H1 (cell line): ENCODE measurements around the gene ELSPBP1. TPM values are rescaled to one million over a fixed set of nuclear protein-coding genes. Genes with fewer than 3 reads are reported as not detected.

ENCODE experiments used
- CTCF ChIA-PET: fragments of 300-600 bp; sonication (Branson Sonifier 250); formaldehyde crosslinking; loops from one replicate; lab custom pipeline; 2021; ENCODE audit not compliant: partially characterized antibody; lab: Charles Lee
- POLR2A ChIA-PET: fragments of 300-600 bp; sonication (Branson Sonifier 250); formaldehyde crosslinking; loops from one replicate; lab custom pipeline; 2021; ENCODE audit warnings: inconsistent platforms; ENCODE audit not compliant: partially characterized antibody; lab: Charles Lee
- DNase-seq, 2 experiments: peaks; one replicate each; pipeline versions ENCODE4 v3.0.0 to v3.0.0-alpha.2; 2010 to 2022; ENCODE audit warnings: low spot score in 2 of 2, low read depth in 1 of 2, mixed read lengths in 1 of 2
- FAIRE-seq: peaks from 2 replicates; lab custom pipeline; 2011; peaks lifted over from hg19 to GRCh38; lab: Jason Lieb, UNC
- H2AFZ ChIP-seq: 2 replicates; pipeline ENCODE4 v1.8.1; 2012; ENCODE audit warnings: low read length, inconsistent platforms
- H2AK5ac ChIP-seq: 2 replicates; pipeline ENCODE4 v1.6.1; 2013; ENCODE audit warnings: low read depth, low read length
- H2BK120ac ChIP-seq: replicated peaks from 2 replicates; pipeline ENCODE3; 2013; ENCODE audit warnings: low read depth, low read length, inconsistent platforms
- H2BK12ac ChIP-seq: 2 replicates; pipeline ENCODE4 v1.6.1; 2013; ENCODE audit warnings: low read depth, low read length
- H2BK15ac ChIP-seq: 2 replicates; pipeline ENCODE4 v1.6.1; 2013; ENCODE audit warnings: low read length
- H2BK20ac ChIP-seq: 2 replicates; pipeline ENCODE4 v1.6.1; 2013; ENCODE audit warnings: low read length
- H2BK5ac ChIP-seq: 2 replicates; pipeline ENCODE4 v1.6.1; 2013; ENCODE audit warnings: low read depth, low read length
- H3K14ac ChIP-seq: 2 replicates; pipeline ENCODE4 v1.6.1; 2013; ENCODE audit warnings: inconsistent platforms; ENCODE audit not compliant: insufficient read length
- H3K18ac ChIP-seq: 2 replicates; pipeline ENCODE4 v1.6.1; 2013; ENCODE audit warnings: low read length; ENCODE audit errors: extremely low read depth
- H3K23ac ChIP-seq: 2 replicates; pipeline ENCODE4 v1.6.1; 2013; ENCODE audit warnings: inconsistent platforms; ENCODE audit not compliant: insufficient read length
- H3K23me2 ChIP-seq: 2 replicates; pipeline ENCODE4 v1.6.1; 2013; ENCODE audit warnings: low read depth, low read length
- H3K27ac ChIP-seq: 2 replicates; pipeline ENCODE4 v1.6.1; 2011; ENCODE audit warnings: low read depth, low read length, inconsistent platforms
- H3K27me3 ChIP-seq, 4 experiments: replicated peaks in 1 of 4; 1 replicate in 1 of 4; 2 replicates in 3 of 4; pipeline versions ENCODE4 v1.6.1 to v1.8.1; 2011 to 2013; ENCODE audit warnings: low read length in 3 of 4, mild to moderate bottlenecking in 3 of 4, inconsistent platforms in 2 of 4, mixed read lengths in 2 of 4, moderate library complexity in 1 of 4; ENCODE audit not compliant: control insufficient read depth in 3 of 4, insufficient read depth in 3 of 4; ENCODE audit errors: extremely low read depth in 1 of 4
- H3K36me3 ChIP-seq, 4 experiments: 2 replicates each; pipeline versions ENCODE4 v1.6.1 to v1.8.1; 2011 to 2013; ENCODE audit warnings: mild to moderate bottlenecking in 4 of 4, low read length in 3 of 4, moderate library complexity in 2 of 4, control low read depth in 1 of 4, inconsistent platforms in 1 of 4; ENCODE audit not compliant: insufficient read depth in 4 of 4, control insufficient read depth in 2 of 4
- H3K4ac ChIP-seq: replicated peaks from 2 replicates; pipeline ENCODE3; 2013; ENCODE audit warnings: low read length, low read depth, mixed read lengths, inconsistent platforms; ENCODE audit not compliant: insufficient read length
- H3K4me1 ChIP-seq, 4 experiments: replicated peaks in 1 of 4; 1 replicate in 1 of 4; 2 replicates in 3 of 4; pipeline versions ENCODE4 v1.6.1 to v1.8.1; 2011 to 2013; ENCODE audit warnings: low read length in 3 of 4, inconsistent platforms in 2 of 4, mixed read lengths in 1 of 4; ENCODE audit not compliant: insufficient read depth in 4 of 4, control insufficient read depth in 3 of 4
- H3K4me2 ChIP-seq, 2 experiments: 2 replicates each; pipeline versions ENCODE4 v1.6.1 to v1.8.1; 2011 to 2013; ENCODE audit warnings: low read depth in 2 of 2, low read length in 2 of 2, control low read depth in 1 of 2, inconsistent platforms in 1 of 2, mild to moderate bottlenecking in 1 of 2; ENCODE audit not compliant: insufficient read depth in 1 of 2
- H3K4me3 ChIP-seq, 4 experiments: fragments of 200-600, 300-600 bp in 1 of 4; sonication (generic), shearing (Covaris generic), sonication (Bioruptor Twin) in 1 of 4; 2 replicates each; pipeline versions ENCODE4 v1.5.1 to v1.8.1; 2011 to 2016; ENCODE audit warnings: low read length in 4 of 4, low read depth in 3 of 4, control low read depth in 2 of 4, inconsistent platforms in 2 of 4, mild to moderate bottlenecking in 2 of 4, mixed read lengths in 1 of 4, moderate library complexity in 1 of 4; ENCODE audit not compliant: insufficient read depth in 2 of 4; ENCODE audit errors: extremely low read depth in 1 of 4
- H3K56ac ChIP-seq: replicated peaks from 2 replicates; pipeline ENCODE3; 2013; ENCODE audit warnings: low read depth, mild to moderate bottlenecking, mixed read lengths, low read length, inconsistent platforms; ENCODE audit not compliant: insufficient read length
- H3K79me1 ChIP-seq: 2 replicates; pipeline ENCODE4 v1.6.1; 2013; ENCODE audit warnings: low read depth, low read length, control low read depth
- H3K79me2 ChIP-seq, 2 experiments: 2 replicates each; pipeline versions ENCODE4 v1.6.1 to v1.8.1; 2012 to 2013; ENCODE audit warnings: low read length in 2 of 2, mild to moderate bottlenecking in 2 of 2, inconsistent platforms in 1 of 2; ENCODE audit not compliant: insufficient read depth in 2 of 2, control insufficient read depth in 1 of 2
- H3K9ac ChIP-seq, 4 experiments: replicated peaks in 1 of 4; 1 replicate in 1 of 4; 2 replicates in 3 of 4; pipeline versions ENCODE4 v1.6.1 to v1.8.1; 2011 to 2013; ENCODE audit warnings: low read depth in 3 of 4, low read length in 3 of 4, control low read depth in 2 of 4, mild to moderate bottlenecking in 2 of 4, moderate library complexity in 2 of 4, inconsistent platforms in 1 of 4; ENCODE audit errors: extremely low read depth in 1 of 4
- H3K9me3 ChIP-seq, 2 experiments: 2 replicates each; pipeline versions ENCODE4 v1.6.1 to v1.8.1; 2012 to 2013; ENCODE audit warnings: mild to moderate bottlenecking in 2 of 2, moderate library complexity in 2 of 2, control low read depth in 1 of 2, inconsistent platforms in 1 of 2, low read depth in 1 of 2, low read length in 1 of 2, mixed read lengths in 1 of 2; ENCODE audit not compliant: insufficient read depth in 2 of 2
- H4K20me1 ChIP-seq, 2 experiments: replicated peaks in 1 of 2; 2 replicates each; pipeline versions ENCODE3 to v1.8.1; 2011 to 2013; ENCODE audit warnings: inconsistent platforms in 2 of 2, low read length in 2 of 2, mild to moderate bottlenecking in 1 of 2; ENCODE audit not compliant: insufficient read depth in 2 of 2, control insufficient read depth in 1 of 2
- H4K5ac ChIP-seq: 2 replicates; pipeline ENCODE4 v1.6.1; 2013; ENCODE audit warnings: low read length, low read depth, mixed read lengths, inconsistent platforms; ENCODE audit not compliant: insufficient read length
- H4K8ac ChIP-seq: 2 replicates; pipeline ENCODE4 v1.8.0; 2013; ENCODE audit warnings: mild to moderate bottlenecking, moderate library complexity, low read length, inconsistent platforms; ENCODE audit not compliant: insufficient read depth; ENCODE audit errors: extremely low read depth
- H4K91ac ChIP-seq: replicated peaks from 2 replicates; pipeline ENCODE3; 2013; ENCODE audit warnings: low read length, mixed read lengths, inconsistent platforms; ENCODE audit not compliant: insufficient read length
- BCL11A ChIP-seq, 2 experiments: IDR thresholded peaks; one replicate each; pipeline ENCODE4 v1.6.1; 2011; ENCODE audit warnings: low read depth in 2 of 2, low read length in 2 of 2, mild to moderate bottlenecking in 2 of 2
- CHD1 ChIP-seq: IDR thresholded peaks from 2 replicates; pipeline ENCODE4 v1.6.1; 2012; ENCODE audit warnings: low read depth, low read length, improper control_type of control experiment
- CREB1 ChIP-seq: IDR thresholded peaks from 2 replicates; pipeline ENCODE4 v1.6.1; 2012; ENCODE audit warnings: inconsistent platforms
- EGR1 ChIP-seq: IDR thresholded peaks from 2 replicates; pipeline ENCODE4 v1.6.1; 2011; ENCODE audit warnings: low read depth, low read length, borderline replicate concordance
- MAFK ChIP-seq: IDR thresholded peaks from 2 replicates; pipeline ENCODE4 v1.6.1; 2012; ENCODE audit warnings: low read depth, mild to moderate bottlenecking, improper control_type of control experiment, low read length
- RNF2 ChIP-seq: fragments of 200-900, 300-1000 bp; sonication (generic); IDR thresholded peaks from 2 replicates; pipeline ENCODE4 v1.7.1; 2016; ENCODE audit warnings: borderline replicate concordance, low read depth, mild to moderate bottlenecking, antibody characterized with exemption, low read length; ENCODE audit not compliant: poor library complexity, severe bottlenecking; ENCODE audit errors: missing control alignments
- TCF12 ChIP-seq: IDR thresholded peaks from 2 replicates; pipeline ENCODE4 v1.6.1; 2011; ENCODE audit warnings: low read depth, mild to moderate bottlenecking, low read length
- WGBS, 2 experiments: shearing (Covaris generic) in 1 of 2; methylation state at CpG; one replicate each; pipeline versions ENCODE4 v1.1.6 to v1.1.7; 2013 to 2015; ENCODE audit warnings: low lambda C conversion rate in 2 of 2, mixed read lengths in 2 of 2, inconsistent platforms in 1 of 2, low coverage in 1 of 2, missing lambda C conversion rate in 1 of 2; ENCODE audit not compliant: insufficient replicate concordance in 2 of 2, insufficient coverage in 1 of 2, insufficient read length in 1 of 2; ENCODE audit errors: extremely low coverage in 1 of 2, missing lambda C conversion rate in 1 of 2; 5-methylcytosine and 5-hydroxymethylcytosine counted together
- polyA plus RNA-seq, 7 experiments: library from polyadenylated mRNA; depleted of rRNA in 3 of 7; stranded (reverse) in 5 of 7; unstranded in 2 of 7; fragments of >200 nt in 5 of 7; fragments of 200-250 nt in 2 of 7; gene quantifications; 1 replicate in 5 of 7; 2 replicates in 1 of 7; 4 replicates in 1 of 7; pipeline versions ENCODE4 v1.2.1 to v1.2.3, GENCODE V29; 2011 to 2013; ENCODE audit warnings: missing spikeins in 2 of 7, mixed read lengths in 2 of 7
- total RNA-seq: library from RNA; stranded (reverse); fragmentation: NEBNext Ultra II Directional; extraction: Animal tissue kit (Norgen Biotek cat#: 25700); gene quantifications from 2 replicates; pipeline ENCODE4 v1.2.1, GENCODE V29; 2021

The ELSPBP1 gene
- total and polyA plus RNA-seq, 2 of the 8 experiments (the other 6 are each of a cell fraction or from before 2014, with no cell fraction given), result not detected

GRCh38 chr19:48044561-48044960, 50.1 kb downstream of the ELSPBP1 start:
- Histone ChIP-seq H3K27ac (no peak overlapping the region), H2BK12ac (no peak overlapping the region), H3K18ac (no peak overlapping the region), H3K27me3 (no peaks in the 10 kb centered on the region), H4K5ac (no peak overlapping the region), H3K79me1 (no peaks in the 10 kb centered on the region), H3K14ac (no peak overlapping the region), H3K56ac (no peak overlapping the region), H2AFZ (no peak overlapping the region), H2AK5ac (no peak overlapping the region), H3K9me3 (no peaks in the 10 kb centered on the region), H2BK5ac (no peak overlapping the region), H4K20me1 (no peaks in the 10 kb centered on the region)
- CTCF ChIA-PET, result interaction anchor here (1.1 to 1.3 kb wide), 2 partner anchors 42 to 58 kb away, joined by 3 to 4 read pairs; no protein-coding TSS in a partner anchor
- no peak for FAIRE-seq
- no peak for TF ChIP-seq BCL11A (IDR thresholded peaks at IDR 0.05; ENCODE audit: low read depth in 2 of 2, low read length in 2 of 2)
- no peak for TF ChIP-seq CHD1
- no peak for TF ChIP-seq CREB1
- no peak for TF ChIP-seq EGR1
- no peak for TF ChIP-seq MAFK
- no peak for TF ChIP-seq TCF12
- no peak for TF ChIP-seq RNF2
- TF ChIP-seq, all 59 proteins: peak for 0
- Histone ChIP-seq H3K36me3 (no peaks in the 10 kb centered on the region; a peak in 1 of 8 replicates), H3K9ac (no peak overlapping the region), H3K4me3 (no peak overlapping the region), H2BK20ac (no peak overlapping the region), H3K23me2 (peaks cover 2% of the 10 kb centered on the region; the same call in 1 of the 2 replicates), H3K4ac (no peak overlapping the region), H4K91ac (no peak overlapping the region), H2BK15ac (no peak overlapping the region), H3K23ac (no peak overlapping the region), H3K79me2 (no peaks in the 10 kb centered on the region), H4K8ac (no peak overlapping the region), H3K4me2 (no peak overlapping the region), H2BK120ac (no peak overlapping the region), H3K4me1 (no peaks in the 10 kb centered on the region)
- WGBS, 2 experiments, result 96% methylated on average over 4 of the region's 5 CpGs; no CpG with 5 or more reads in 1 of the 2 experiments
- POLR2A ChIA-PET, result interaction anchor here (1.8 kb wide), 1 partner anchor 21 kb away, joined by 6 read pairs; no protein-coding TSS in a partner anchor
- no peak for DNase-seq
